Measurements from ENCODE around the gene TWF2.

TWF2 gene

DNA sequence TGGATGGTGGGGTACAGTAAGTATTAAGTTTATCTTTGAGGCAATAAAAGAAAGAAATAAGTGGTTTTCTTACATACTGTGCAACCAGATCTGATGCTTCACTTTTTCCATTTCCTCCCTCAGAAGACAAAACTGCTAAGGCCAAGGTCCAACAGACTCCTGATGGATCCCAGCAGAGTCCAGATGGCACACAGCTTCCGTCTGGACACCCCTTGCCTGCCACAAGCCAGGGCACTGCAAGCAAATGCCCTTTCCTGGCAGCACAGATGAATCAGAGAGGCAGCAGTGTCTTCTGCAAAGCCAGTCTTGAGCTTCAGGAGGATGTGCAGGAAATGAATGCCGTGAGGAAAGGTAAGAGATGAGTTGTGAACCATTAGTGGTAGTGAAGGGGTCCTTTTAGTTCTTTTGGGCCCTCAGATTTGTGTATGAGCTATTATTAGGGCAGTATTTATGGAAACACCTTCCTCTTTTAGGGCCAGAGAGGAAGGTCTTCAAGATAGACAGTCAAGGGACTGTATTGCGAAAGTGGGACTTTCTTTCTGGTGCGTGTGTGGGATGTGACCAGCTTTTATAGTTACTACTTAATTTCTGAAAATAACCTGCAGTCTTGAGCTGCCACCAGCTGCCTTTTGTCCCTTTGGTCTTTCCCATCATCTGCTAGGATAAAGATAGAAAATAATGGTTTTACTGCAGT, 36.4 kb downstream of the TWF2 start:
- DNase-seq (ENCODE audit: low spot score), result no peak

DNA sequence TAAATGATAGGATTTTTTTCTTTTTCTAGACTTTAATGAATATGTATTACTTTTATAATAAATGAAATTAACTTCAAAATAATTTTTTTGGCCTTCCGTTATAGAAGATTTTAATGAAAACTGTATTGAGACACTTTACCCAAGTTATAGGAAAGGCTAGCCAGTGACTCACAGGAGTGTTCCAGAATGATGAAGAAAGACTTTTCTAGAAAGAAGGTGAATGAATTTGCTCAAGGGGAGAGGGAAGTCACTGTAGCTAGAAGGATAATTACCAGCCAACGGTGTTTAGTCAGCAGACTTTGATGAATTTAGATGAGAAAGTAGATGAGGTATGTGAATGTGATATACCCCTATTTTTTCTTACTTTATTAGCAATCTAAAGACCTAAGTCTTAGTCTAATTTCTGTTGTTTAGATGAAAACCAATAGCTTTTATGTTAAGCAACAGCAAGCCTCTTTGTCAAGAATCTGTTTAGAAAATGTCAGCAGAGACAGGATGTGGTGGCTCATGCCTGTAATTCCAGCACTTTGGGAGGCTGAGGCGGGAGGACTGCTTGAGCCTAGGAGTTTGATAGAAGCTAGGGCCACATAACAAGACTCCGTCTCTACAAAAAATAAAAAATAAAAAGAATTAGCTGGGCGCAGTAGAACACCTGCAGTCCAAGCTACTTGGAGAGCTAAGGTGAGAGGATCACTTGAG, 37.8 kb downstream of the TWF2 start:
- DNase-seq (ENCODE audit: low spot score), result no peak

DNA sequence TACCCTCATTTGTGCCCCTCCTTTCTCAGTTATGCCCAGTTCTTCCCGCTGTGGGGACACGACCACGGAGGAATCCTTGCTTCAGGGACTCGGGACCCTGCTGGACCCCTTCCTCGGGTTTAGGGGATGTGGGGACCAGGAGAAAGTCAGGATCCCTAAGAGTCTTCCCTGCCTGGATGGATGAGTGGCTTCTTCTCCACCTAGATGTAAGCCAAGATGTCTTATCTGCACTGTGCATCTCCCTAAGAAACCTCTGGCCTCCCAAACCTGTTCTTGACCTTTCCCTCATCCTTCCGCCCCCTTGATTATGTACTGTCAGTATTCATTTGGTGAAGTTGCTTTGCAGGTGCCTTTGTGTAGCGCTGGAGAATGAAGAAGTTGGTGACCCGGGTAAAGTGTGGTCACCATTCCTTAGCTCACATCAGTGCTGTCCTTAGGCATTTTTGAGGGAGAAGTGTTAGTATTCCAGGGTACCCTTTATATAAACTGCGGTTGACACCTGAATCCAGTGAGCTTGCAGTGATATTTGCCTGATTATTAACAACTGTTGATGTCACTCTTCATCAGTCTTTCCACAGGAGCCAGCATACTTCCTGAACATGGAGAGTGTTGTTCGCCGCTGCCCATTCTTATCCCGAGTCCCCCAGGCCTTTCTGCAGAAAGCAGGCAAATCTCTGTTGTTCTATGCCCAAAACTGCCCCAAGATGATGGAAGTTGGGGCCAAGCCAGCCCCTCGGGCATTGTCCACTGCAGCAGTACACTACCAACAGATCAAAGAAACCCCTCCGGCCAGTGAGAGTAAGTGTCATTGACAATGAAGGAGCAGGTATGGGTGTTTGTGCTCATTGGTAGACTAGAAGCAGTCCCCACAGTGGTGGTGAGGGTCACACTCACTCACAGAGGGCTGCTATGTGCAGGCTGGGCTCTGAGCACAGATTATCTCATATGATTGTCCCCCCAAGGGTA, 40.0 kb downstream of the TWF2 start:
- DNase-seq (ENCODE audit: low spot score), result no peak

DNA sequence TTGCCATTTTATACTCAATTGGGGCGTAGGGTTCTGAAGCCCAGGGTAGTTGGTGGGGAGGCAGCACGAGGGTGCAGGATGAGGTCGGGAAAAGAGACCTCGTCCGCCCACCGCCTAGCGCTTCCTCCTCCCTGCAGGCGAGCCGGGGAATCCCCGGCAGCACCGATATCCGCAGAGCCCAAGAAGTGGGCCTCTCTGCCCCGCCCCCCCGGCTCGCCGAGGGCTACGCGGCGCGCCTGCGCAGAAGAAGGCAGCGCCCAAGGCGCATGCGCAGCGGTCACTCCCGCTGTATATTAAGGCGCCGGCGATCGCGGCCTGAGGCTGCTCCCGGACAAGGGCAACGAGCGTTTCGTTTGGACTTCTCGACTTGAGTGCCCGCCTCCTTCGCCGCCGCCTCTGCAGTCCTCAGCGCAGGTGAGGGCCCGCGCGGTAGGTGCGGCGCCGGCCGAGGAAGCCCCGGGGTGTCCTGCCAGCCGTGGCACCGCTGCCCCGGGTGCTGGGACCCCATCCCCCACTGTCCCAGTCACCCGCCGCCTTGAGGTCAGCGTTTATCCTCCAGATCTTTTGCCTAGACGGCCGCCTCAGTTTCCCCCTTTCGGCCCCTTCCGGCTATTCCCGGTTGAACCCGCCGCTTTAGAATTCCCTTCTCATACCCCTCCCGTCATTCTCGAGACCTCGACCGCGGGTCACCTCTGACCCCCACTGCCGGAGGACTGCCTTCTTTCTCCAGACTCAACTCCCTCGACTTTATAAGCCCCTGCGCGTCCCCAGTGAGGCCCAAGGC, 40.9 kb downstream of the TWF2 start, which contains the start of gene ALAS1:
ALAS1 (plus strand) TSS at position 319 of the 784 bp plus-strand sequence. CDS start 1,082 bp downstream, outside the sequence.
- DNase-seq (ENCODE audit: low spot score), result peak; percentile 93

DNA sequence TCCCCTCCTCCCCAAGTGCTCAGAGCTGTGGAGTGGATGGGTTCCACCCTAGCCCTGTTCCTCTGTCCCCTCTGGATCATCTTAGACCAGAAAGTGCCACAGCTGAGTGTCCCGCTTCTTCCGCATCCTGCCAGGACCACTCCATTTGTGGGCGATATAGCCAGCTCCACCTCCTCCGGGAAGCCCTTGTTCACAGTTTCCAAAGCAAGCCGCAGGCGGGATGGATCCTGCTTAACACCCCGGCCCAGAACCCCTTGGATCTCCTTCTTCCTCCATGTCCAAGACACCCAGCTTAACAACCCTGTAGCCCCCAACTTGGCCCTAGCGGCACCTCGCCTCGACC, 41.5 kb downstream of the TWF2 start:
- no peak for DNase-seq (ENCODE audit: low spot score)

DNA sequence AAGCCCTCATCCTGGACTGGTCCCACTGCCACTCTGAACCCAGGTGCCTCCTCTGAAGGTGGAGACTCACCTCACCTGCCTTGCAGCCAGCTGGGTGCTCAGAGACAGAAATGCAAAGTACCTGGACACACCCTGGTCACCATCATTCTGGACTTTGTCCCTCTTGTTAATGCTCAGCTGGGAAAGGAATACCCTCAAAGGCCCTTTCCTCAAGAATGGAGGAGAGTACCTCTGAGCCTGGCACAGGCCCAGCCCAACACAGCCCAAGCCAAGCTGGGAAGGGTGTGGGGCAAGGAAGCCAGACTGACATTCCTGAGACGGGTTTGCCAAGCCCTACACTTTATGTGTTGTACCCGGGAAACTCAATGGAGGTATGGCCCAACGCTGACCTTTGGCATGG, 42.0 kb downstream of the TWF2 start:
- no peak for DNase-seq (ENCODE audit: low spot score)

DNA sequence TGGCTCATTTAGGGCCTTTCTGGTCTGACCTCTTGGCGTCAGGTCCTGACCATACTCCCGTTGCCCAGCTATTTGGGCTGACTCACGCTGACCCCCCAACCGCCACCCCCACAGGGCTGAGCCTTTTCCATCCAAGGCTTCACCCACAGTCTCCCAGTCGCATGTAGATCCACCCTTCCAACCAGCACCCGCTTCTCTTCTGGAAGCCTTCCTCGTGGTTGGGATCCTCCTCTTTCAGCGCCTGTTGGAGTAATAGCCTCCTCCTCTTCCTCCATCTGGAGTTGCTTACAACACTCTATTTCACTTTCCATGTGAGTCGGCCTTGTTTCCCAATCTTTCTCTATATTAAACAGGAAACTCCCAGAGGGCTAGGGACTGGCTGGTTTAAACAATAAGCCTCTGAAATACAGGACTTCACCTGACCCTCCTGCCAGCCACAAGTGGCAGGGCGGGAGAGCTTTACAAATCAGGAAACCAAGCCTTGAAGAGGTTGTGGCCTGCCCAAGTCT, 43.1 kb downstream of the TWF2 start:
- DNase-seq (ENCODE audit: low spot score), result no peak

DNA sequence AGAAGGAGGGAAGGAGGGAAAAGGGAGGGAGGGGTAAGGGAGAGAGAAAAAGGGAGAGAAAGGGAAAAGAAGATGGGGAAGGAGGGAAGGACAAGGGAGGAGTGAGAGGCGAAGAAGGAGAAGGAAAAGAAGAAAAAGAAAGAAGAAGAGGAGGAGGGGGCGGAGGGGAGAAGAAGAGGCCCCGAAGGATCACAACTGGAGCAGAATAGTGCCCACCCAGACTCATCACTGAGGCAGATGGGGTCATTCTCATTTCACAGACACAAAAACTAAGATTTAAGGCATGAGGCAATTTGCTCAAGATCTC, 43.7 kb downstream of the TWF2 start:
- no peak for DNase-seq (ENCODE audit: low spot score)

DNA sequence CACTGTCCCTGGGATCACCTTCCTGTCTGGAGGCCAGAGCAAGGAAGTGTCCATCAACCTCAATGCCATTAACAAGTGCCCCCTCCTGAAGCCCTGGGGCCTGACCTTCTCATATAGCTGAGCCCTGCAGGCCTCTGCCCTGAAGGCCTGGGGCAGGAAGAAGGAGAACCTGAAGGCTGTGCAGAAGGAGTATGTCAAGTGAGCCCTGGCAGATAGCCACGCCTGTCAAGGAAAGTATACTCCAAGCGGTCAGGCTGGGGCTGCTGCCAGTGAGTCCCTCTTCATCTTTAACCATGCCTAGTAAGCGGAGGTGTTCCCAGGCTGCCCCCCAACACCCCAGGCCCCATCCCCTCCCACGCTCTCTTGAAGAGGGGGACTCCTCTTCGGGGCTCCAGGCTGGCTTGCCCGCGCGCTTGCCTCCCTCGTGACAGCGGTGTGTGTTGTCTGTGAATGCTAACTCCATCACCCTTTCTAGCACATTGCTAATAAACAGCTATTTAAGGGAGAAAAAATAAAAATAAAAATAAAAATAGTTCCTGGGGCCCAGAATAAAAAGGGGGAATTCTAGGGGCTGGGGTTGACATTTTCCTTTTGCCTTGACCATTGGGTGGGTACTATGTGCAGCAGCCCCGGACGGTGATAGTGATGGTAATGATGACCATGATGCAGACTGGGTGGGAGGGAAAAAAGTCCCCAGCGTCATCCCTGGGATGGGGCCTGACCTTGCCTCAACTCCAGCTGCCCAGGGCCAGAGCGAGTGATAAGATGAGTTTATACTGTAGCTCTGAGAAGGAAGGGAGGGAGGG, 44.3 kb downstream of the TWF2 start:
- DNase-seq (ENCODE audit: low spot score), result no peak

DNA sequence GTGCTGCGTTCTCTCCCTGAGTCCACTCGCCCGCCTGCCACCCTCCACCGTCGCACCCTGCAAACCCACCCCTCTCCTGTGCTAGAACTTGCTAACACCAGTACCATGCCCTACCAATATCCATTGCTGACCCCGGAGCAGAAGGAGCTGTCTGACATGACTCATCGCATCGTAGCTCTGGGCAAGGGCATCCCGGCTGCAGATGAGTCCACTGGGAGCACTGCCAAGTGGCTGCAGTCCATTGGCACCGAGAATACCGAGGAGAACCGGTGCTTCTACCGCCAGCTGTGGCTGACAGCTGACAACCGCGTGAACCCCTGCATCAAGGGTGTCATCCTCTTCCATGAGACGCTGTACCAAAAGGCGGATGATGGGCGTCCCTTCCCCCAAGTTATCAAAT, 45.9 kb downstream of the TWF2 start:
- no peak for DNase-seq (ENCODE audit: low spot score)

DNA sequence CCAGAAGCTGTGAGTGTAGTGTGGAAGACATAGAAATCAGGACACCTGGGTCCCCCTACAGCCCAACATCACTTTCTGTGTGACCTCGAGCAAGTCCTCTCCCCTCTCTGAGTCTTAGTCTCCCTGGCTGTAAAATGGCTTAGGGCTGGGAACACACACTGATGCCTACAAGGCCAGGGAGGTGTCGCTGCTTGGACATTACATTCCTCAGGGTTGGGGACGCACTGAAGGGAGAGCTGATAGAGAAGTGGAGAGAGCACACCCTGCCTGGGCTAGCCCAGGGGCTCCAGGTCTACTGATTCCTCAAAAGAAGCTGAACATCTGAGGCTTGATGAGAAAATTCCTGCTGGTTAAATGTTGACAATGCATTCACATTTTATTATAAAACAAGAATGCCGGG, 47.3 kb downstream of the TWF2 start:
- DNase-seq (ENCODE audit: low spot score), result no peak

DNA sequence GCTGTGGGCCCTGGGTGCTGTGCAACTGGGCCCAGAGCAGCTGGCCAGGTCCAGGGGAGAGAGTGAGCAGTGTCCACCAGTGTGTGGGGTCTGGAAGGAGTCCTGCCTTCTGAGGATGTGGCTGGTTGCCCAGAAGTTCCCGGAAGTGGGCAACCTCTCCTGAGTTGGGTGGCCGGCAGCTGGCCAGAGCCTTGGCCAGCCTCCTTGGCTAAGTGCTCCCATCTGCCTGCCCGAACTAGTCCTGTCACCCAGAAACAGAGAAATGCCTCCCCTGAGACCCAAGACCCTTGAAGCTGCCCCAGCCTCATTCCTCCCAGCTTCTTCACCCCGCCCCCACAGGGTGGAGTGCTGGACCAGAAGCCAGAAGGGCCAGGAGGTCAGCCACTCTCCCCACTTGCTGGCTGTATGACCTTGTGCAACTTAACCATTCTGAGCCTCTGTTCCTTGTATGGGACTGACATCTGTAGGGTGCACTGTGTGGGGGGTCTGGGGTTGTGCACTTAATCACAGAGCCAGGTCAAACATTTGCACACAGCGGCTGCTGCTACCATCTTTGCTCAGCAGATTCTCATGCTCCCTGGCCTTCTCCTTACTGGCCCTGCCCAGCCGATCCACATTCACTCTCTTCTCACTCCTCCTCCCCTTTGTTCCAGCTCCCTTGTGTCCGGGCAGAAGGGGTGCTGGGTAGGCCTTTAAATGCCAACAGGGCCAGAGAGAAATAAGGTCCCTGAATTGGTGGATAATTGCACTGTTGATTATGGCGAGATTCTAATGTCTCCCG, 48.5 kb downstream of the TWF2 start:
- no peak for DNase-seq (ENCODE audit: low spot score)

DNA sequence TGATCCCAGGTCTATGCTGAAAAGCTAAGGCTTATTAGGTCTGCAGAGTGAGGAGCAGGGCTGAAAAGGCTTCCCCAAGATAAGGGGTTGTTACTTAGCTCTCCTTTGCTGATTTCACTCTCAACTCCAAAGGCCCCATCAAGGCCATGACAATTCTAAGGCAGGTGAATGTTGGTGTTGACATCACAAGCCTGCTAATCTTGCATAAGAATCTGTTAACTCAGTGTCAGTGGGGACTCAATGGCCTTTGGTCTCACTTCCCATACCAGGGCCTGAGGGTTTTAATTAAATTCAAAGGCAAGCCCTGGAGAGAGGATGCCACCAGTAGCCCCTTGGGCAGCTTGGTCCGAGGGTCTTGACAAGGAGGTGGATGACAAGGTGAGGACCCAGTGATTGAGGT, 50.4 kb downstream of the TWF2 start:
- no peak for DNase-seq (ENCODE audit: low spot score)

DNA sequence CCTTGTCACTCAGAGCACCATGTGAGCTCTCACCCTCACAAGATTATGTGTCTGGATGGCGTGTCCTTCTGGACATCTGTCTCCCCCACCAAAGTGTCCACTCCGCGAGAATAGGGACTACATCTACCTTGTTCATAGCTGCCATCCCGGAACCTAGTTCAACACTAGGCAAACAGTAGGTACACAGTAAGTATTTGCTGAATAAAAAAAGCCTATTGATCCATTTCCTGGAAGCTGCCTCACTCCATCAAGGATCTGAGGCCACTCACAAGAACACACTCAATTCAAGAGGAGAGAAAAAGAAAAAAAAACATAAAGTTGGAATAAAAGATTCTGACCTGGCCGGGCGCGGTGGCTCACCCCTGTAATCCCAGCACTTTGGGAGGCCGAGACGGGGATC, 52.2 kb downstream of the TWF2 start:
- DNase-seq (ENCODE audit: low spot score), result no peak

DNA sequence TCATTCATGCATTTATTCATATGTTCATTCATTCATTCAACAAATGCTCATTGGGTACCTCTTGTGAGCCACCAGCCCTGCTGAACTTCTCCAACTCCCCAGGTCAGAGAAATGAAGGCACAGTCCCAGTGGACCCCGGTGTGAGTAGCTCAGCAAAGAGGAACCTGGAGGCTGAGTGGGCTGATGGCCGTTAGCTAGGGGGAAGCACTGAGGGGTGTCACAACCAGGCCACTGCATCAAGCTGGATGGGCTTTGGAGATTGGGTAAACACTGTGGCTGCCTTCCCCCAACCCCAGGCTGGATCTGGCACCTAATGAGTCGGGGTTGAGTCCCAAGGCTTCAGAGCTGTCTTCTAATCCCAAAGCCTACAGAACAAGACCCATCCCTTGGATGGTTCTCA, 53.1 kb downstream of the TWF2 start:
- DNase-seq (ENCODE audit: low spot score), result no peak

DNA sequence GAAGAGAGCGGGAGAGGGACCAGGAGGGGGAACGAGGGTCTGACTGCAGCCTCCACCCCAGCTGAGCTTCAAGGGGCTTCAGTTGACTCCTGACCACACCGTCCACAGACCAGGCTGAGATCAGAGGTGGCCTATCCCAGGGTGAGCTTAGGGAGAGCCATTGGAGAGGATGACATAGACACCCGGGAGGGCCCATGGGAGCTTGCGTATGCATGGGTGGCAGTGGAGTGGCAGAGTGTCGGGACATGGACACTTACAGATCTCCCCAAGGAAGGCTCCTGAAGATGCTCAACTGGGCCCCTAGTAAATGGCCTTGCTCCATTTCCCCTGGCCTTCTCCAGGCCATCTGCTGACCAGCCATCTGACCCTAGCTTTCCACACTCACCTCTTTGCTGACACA, 53.6 kb downstream of the TWF2 start:
- DNase-seq (ENCODE audit: low spot score), result no peak

DNA sequence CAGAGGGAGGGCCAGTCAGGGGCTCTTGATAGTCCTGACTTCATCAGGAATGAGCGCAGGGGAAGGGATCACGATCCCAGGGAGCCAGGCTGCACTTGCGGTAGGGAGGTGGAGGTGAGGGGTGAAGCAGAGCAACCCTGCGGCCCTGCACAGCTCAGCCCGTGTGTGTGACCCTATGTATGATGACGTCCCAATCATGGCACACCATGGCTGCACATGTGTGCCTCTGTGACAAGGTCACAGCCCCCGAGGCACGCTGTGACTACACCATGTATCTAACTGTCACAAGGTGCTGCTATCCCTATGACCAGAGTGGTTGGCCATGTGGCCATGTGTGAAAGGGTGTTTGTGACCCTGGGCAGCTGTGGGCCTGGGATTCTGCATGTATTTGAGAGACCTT, 54.3 kb downstream of the TWF2 start:
- no peak for DNase-seq (ENCODE audit: low spot score)

DNA sequence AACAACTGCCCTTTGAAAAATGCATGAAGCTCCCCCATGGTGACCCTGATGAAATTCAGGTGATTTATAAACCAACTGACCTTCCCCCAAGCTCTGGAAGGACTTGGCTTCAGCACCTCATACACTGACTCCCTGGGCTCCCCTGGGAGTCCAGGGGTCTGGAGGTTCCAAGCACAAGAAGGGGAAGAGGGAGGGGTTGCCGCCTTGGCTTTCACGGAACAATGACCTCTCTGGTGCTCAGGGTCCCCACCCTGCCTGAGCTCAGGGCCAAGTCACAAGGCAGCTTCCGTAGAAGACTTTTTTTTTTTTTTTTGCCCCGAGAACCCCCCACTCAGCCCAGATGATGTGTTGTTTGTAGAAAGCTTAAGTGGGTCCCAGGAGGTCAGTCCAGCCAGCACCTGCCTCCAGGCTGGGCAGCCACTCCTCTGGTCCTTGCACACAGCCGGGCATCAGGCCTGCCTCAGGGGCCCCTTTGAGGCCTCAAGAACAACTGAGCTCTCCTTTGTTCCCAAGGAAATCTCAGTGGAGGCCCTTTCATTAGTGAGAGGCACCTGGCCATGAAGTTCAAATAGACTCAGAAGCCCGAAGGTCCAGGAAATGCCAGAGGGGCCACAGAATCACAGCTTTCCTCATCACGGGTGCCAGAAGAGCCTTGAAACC, 55.0 kb downstream of the TWF2 start:
- DNase-seq (ENCODE audit: low spot score), result no peak

DNA sequence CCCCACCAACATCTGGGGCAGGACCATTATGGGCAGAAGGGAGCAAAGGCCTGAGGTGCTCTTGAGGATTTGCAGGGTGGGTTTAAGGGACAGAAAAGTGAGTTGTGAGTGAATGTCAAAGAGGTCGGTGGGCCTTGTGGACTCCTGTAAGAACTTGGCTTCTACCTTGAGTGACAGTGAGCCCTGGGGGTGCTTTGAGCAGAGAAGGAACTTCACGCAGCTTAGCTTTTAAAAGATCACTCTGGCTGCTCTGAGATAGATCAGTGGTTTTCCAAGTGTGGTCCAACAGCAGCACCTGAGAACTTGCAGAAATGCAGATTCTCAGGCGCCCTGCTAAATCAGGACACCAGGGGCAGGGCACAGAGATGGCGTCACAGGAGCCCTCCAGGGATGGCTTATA, 56.3 kb downstream of the TWF2 start:
- no peak for DNase-seq (ENCODE audit: low spot score)

DNA sequence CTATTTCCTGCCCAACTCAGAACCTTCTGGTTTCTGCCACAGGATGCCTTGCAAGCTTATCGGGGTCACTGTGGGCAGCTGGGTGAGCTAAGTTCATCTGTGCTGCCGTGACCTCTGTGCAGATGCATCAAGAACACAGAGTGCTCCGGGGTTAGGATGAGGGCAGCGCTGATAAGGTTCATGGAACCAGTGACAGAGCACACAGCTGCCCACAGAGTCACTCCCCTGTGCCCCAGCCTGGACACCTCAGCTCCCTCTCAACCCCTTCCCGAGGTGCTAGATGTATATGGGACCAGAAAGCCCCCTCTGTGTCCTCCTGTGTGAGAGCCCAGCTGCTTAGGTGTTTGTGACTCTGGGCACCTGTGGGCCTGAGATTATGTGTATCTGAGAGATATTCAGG, 56.8 kb downstream of the TWF2 start:
- DNase-seq (ENCODE audit: low spot score), result no peak
